K562 (cell line): Measurements from ENCODE around the gene PRKAR2B. TPM values are rescaled to one million over a fixed set of nuclear protein-coding genes. Genes with fewer than 3 reads are reported as not detected.

Experiments used
- ATAC-seq: fragments of 200-7000 bp; cut with Tn5 transposase; 3 replicates; pipeline ENCODE4 v1.9.1; 2020; ENCODE audit warnings: moderate library complexity
- BruUV-seq: library from RNA; stranded (reverse); fragments of 400-500 nt; replicated peaks from 2 replicates; lab custom pipeline; 2021; lab: Mats Ljungman, UMichigan
- CTCF ChIA-PET: fragments of 300-600 bp; formaldehyde crosslinking; extraction: SDS; loops from one replicate; lab custom pipeline; 2021; ENCODE audit warnings: low intra/inter-chr PET ratio; lab: Yijun Ruan, JAX
- POLR2A ChIA-PET: fragments of 300-600, 350-650 bp; sonication (Branson Sonifier 250); formaldehyde crosslinking; extraction: SDS; loops from one replicate; lab custom pipeline; 2021; ENCODE audit warnings: antibody characterized with exemption, inconsistent platforms; lab: Yijun Ruan, JAX
- DNase-seq, 4 experiments: peaks; one replicate each; pipeline versions ENCODE4 v3.0.0 to v3.0.0-alpha.2; 2011 to 2018; ENCODE audit warnings: low spot score in 3 of 4, mixed read lengths in 3 of 4; ENCODE audit errors: extremely low read depth in 1 of 4
- FAIRE-seq: peaks from 2 replicates; lab custom pipeline; 2011; peaks lifted over from hg19 to GRCh38; lab: Jason Lieb, UNC
- H2AFZ ChIP-seq: 2 replicates; pipeline ENCODE4 v1.6.0; 2011; ENCODE audit warnings: low read depth, low read length, control low read depth, inconsistent platforms
- H3K27ac ChIP-seq: fragments of 200-600 bp; 3 replicates; pipeline ENCODE4 v1.8.0; 2011; ENCODE audit warnings: low read depth, mild to moderate bottlenecking, control low read depth, inconsistent platforms, low read length, moderate library complexity, mixed read lengths; ENCODE audit errors: extremely low read depth
- H3K27me3 ChIP-seq, 2 experiments: fragments of 300-600 bp in 1 of 2; 2 replicates in 1 of 2; 3 replicates in 1 of 2; pipeline versions ENCODE4 v1.6.0 to v1.8.0; 2011; ENCODE audit warnings: inconsistent platforms in 2 of 2, low read length in 2 of 2, mild to moderate bottlenecking in 1 of 2, mixed read lengths in 1 of 2, moderate library complexity in 1 of 2; ENCODE audit not compliant: control insufficient read depth in 2 of 2, insufficient read depth in 2 of 2
- H3K36me3 ChIP-seq: fragments of 300-600 bp; 3 replicates; pipeline ENCODE4 v1.8.0; 2011; ENCODE audit warnings: mild to moderate bottlenecking, low read length, inconsistent platforms; ENCODE audit not compliant: control insufficient read depth, insufficient read depth
- H3K4me1 ChIP-seq, 2 experiments: fragments of 200-600 bp in 1 of 2; replicated peaks in 1 of 2; 2 replicates in 1 of 2; 3 replicates in 1 of 2; pipeline versions ENCODE4 v1.5.1 to v1.8.0; 2011; ENCODE audit warnings: inconsistent platforms in 2 of 2, low read length in 2 of 2, mild to moderate bottlenecking in 1 of 2, mixed read lengths in 1 of 2, moderate library complexity in 1 of 2; ENCODE audit not compliant: control insufficient read depth in 2 of 2, insufficient read depth in 2 of 2
- H3K4me2 ChIP-seq: 2 replicates; pipeline ENCODE4 v1.6.1; 2011; ENCODE audit warnings: low read length, control low read depth, inconsistent platforms, mixed read lengths; ENCODE audit not compliant: insufficient read depth
- H3K4me3 ChIP-seq: fragments of 200-600 bp; sonication (generic), shearing (Covaris generic); 2 replicates; pipeline ENCODE4 v1.5.1; 2016; ENCODE audit warnings: control low read depth, inconsistent platforms
- H3K79me2 ChIP-seq: fragments of 200-600 bp; 3 replicates; pipeline ENCODE4 v1.8.0; 2011; ENCODE audit warnings: low read length, inconsistent platforms; ENCODE audit not compliant: control insufficient read depth, insufficient read depth
- H3K9ac ChIP-seq, 2 experiments: 2 replicates each; pipeline versions ENCODE4 v1.6.0 to v1.6.1; 2011; ENCODE audit warnings: low read depth in 2 of 2, low read length in 2 of 2, control low read depth in 1 of 2, inconsistent platforms in 1 of 2, mild to moderate bottlenecking in 1 of 2, mixed read lengths in 1 of 2; ENCODE audit not compliant: insufficient read depth in 1 of 2
- H3K9me1 ChIP-seq: one replicate; pipeline ENCODE4 v1.6.0; 2011; ENCODE audit warnings: inconsistent platforms, mild to moderate bottlenecking, low read length, moderate library complexity; ENCODE audit not compliant: control insufficient read depth, insufficient read depth
- H3K9me3 ChIP-seq: replicated peaks from 2 replicates; pipeline ENCODE4 v1.5.1; 2011; ENCODE audit warnings: low read depth, low read length, inconsistent platforms; ENCODE audit not compliant: control insufficient read depth, insufficient read depth
- H4K20me1 ChIP-seq: replicated peaks from 2 replicates; pipeline ENCODE4 v1.6.1; 2011; ENCODE audit warnings: low read length, inconsistent platforms, mixed read lengths; ENCODE audit not compliant: control insufficient read depth, insufficient read depth
- BRD9 ChIP-seq: fragments of 450-650 bp; IDR thresholded peaks from 2 replicates; pipeline ENCODE4 v1.6.1; 2018; ENCODE audit warnings: low read depth; ENCODE audit not compliant: partially characterized antibody
- FOXJ2 ChIP-seq: fragments of 200-800 bp; sonication (Bioruptor generic); IDR thresholded peaks from 2 replicates; pipeline ENCODE4 v1.6.1; 2016; ENCODE audit warnings: missing genetic modification characterization, missing compliant biosample characterization
- HLTF ChIP-seq: fragments of 450-650 bp; IDR thresholded peaks from 2 replicates; pipeline ENCODE4 v1.6.1; 2016
- NCOA2 ChIP-seq, 2 experiments: fragments of 450-650 bp; IDR thresholded peaks; 2 replicates each; pipeline ENCODE4 v1.6.1; 2018; ENCODE audit warnings: mild to moderate bottlenecking in 2 of 2, moderate library complexity in 1 of 2; ENCODE audit not compliant: partially characterized antibody in 2 of 2
- RBFOX2 ChIP-seq: fragments of 200-400 bp; formaldehyde crosslinking; IDR thresholded peaks from 2 replicates; pipeline ENCODE4 v1.6.1; 2017; ENCODE audit warnings: low read depth, mild to moderate bottlenecking, low read length, moderate library complexity
- SMAD4 ChIP-seq: fragments of 250-450 bp; sonication (Bioruptor Pico); conservative IDR thresholded peaks from 2 replicates; pipeline ENCODE4 v1.8.0; 2021; ENCODE audit warnings: inconsistent platforms, mild to moderate bottlenecking, moderate library complexity
- SMARCC2 ChIP-seq: fragments of 450-650 bp; IDR thresholded peaks from 2 replicates; pipeline ENCODE4 v1.6.1; 2017; ENCODE audit warnings: antibody characterized with exemption, moderate library complexity, mild to moderate bottlenecking, low read depth
- ZNF133 ChIP-seq: fragments of 250-450 bp; sonication (Bioruptor Pico); IDR thresholded peaks from 2 replicates; pipeline ENCODE4 v1.4.0; 2020; ENCODE audit warnings: mild to moderate bottlenecking
- ZNF197 ChIP-seq: fragments of 200-800 bp; sonication (Bioruptor generic); IDR thresholded peaks from 2 replicates; pipeline ENCODE4 v1.6.1; 2016; ENCODE audit warnings: low read depth, missing genetic modification characterization, missing compliant biosample characterization
- ZNF24 ChIP-seq: fragments of 450-650 bp; IDR thresholded peaks from 2 replicates; pipeline ENCODE4 v1.6.1; 2016
- ZNF589 ChIP-seq: fragments of 200-800 bp; sonication (Bioruptor generic); IDR thresholded peaks from 2 replicates; pipeline ENCODE4 v1.6.1; 2016; ENCODE audit warnings: low read depth, missing genetic modification characterization, missing compliant biosample characterization
- in situ Hi-C: fragments of 300-500 bp; cut with MboI; formaldehyde crosslinking; loops from 4 replicates; pipeline ENCODE4 v1.15.0; 2018; ENCODE audit warnings: inconsistent platforms, mixed read lengths
- intact Hi-C: fragments of 100-400 bp; cut with micrococcal nuclease; formaldehyde crosslinking; loops from 2 replicates; pipeline ENCODE4 v1.14.2; 2022
- polyA plus RNA-seq, 8 experiments: library from polyadenylated mRNA; depleted of rRNA in 4 of 8; stranded (reverse) in 5 of 8; unstranded in 3 of 8; fragments of >200 nt; fragmentation: Nextera tagmentation in 2 of 8; fragmentation: Illumina TruSeq in 1 of 8; extraction: Ambion mirVana in 2 of 8; extraction: Trizol in 1 of 8; gene quantifications; 2 replicates each; pipeline versions ENCODE4 v1.2.1 to v1.2.3, GENCODE V29; 2011 to 2014; ENCODE audit warnings: inconsistent platforms in 1 of 8, missing spikeins in 1 of 8
- total RNA-seq, 7 experiments: library from RNA; depleted of rRNA in 6 of 7; stranded (reverse); fragments of >200 nt in 6 of 7; fragmentation: Illumina TruSeq in 2 of 7; extraction: Trizol in 2 of 7; gene quantifications; 2 replicates each; pipeline versions ENCODE4 v1.2.1 to v1.2.3, GENCODE V29; 2011 to 2021; ENCODE audit warnings: low replicate concordance in 1 of 7
- TF ChIP-seq, protein P1 (sequence below): sonication (generic); formaldehyde crosslinking; IDR thresholded peaks from 2 replicates; pipeline ENCODE4 v1.8.1; 2023; ENCODE audit warnings: mild to moderate bottlenecking, missing genetic modification reagents
- TF ChIP-seq, protein P2 (sequence below): fragments of 450-650 bp; formaldehyde crosslinking; conservative IDR thresholded peaks from 2 replicates; pipeline ENCODE4 v1.4.0; 2022; ENCODE audit warnings: mild to moderate bottlenecking, missing genetic modification characterization
- TF ChIP-seq, protein P3 (sequence below): sonication (generic); formaldehyde crosslinking; IDR thresholded peaks from 2 replicates; pipeline ENCODE4 v1.8.1; 2022; ENCODE audit warnings: missing genetic modification reagents

The PRKAR2B gene
- total and polyA plus RNA-seq, 9 of the 15 experiments (the other 6 are each of a cell fraction or from before 2014, with no cell fraction given), result 59.0 to 173 (median 129) TPM

DNA sequence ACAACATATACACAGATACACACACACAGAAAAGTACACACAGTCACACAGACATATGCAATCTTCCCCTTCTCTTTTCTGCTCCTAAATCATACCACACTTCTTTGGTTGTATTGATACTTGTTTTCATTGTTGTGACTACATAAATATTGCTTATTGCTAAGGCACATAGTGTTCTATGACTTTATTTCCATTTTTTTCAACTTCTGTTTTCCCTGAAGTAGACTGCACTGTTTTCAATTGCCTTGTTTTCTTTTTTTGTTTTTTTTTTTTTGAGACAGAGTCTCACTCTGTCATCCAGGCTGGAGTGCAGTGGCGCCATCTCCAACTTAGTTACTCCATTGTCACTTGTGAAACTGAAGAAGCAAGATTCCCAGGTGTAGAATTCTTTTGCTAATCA is 10.0 kb upstream of the PRKAR2B start (continued):
- TF ChIP-seq, protein P1, sequence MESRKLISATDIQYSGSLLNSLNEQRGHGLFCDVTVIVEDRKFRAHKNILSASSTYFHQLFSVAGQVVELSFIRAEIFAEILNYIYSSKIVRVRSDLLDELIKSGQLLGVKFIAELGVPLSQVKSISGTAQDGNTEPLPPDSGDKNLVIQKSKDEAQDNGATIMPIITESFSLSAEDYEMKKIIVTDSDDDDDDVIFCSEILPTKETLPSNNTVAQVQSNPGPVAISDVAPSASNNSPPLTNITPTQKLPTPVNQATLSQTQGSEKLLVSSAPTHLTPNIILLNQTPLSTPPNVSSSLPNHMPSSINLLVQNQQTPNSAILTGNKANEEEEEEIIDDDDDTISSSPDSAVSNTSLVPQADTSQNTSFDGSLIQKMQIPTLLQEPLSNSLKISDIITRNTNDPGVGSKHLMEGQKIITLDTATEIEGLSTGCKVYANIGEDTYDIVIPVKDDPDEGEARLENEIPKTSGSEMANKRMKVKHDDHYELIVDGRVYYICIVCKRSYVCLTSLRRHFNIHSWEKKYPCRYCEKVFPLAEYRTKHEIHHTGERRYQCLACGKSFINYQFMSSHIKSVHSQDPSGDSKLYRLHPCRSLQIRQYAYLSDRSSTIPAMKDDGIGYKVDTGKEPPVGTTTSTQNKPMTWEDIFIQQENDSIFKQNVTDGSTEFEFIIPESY (CRISPR knock-in tag), result peak; percentile 51; the same call in 1 of the 2 replicates
- TF ChIP-seq HLTF (0 out of 2 replicates have a peak, but pooled peaks have one; percentile 17), ZNF197 (CRISPR knock-in tag) (no peak)

DNA sequence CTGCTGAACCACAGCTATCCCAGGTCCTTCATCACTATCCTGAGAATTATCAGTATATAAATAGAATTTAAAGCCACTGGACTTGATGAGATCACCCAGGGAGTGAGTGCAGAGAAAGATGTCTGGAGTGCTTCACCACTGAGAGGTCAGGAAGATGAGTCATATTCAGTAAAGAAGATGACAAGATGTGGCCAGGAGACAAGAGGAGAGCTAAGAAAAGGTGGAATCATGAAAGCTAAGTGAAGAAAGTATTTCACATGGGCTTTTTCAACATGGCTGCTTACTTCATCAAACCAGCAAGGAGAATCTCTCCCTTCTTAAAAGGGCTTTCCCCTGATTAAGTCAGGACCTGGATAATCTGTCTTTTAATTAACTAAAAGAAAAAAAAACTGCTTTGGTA is 9.1 kb upstream of the PRKAR2B start:
- Histone ChIP-seq H3K9me1 (no peaks in the 10 kb centered on the region), H3K4me3 (no peak overlapping the region), H3K36me3 (no peaks in the 10 kb centered on the region), H3K27me3 (no peaks in the 10 kb centered on the region), H3K79me2 (no peaks in the 10 kb centered on the region), H3K4me2 (peak overlapping the region; percentile 15), H3K9me3 (peaks cover 4% of the 10 kb centered on the region; the same call in 1 of the 2 replicates), H3K27ac (peak overlapping the region; percentile 47; the same call in 1 of the 3 replicates), H3K9ac (peak overlapping the region in 1 of 2 experiments; percentile 6; a peak in 1 of 4 replicates), H3K4me1 (peaks cover 21 to 71% of the 10 kb centered on the region in 2 experiments), H4K20me1 (no peaks in the 10 kb centered on the region), H2AFZ (peak overlapping the region; percentile 12; the same call in 1 of the 2 replicates)
- ChIA-PET CTCF (no interaction called here), POLR2A (interaction anchor here (0.7 to 1.0 kb wide), 4 partner anchors 10 to 705 kb away, joined by 3 to 9 read pairs (median 4); no protein-coding TSS in a partner anchor)
- FAIRE-seq (peak; percentile 86), DNase-seq (peak; percentile 89 to 94 (median 91)), ATAC-seq (peak; percentile 86)
- intact Hi-C loops (loop anchor here (1.0 kb wide), 1 partner anchor 9 kb away; the partner anchor contains the start of gene PRKAR2B), in situ Hi-C loops (no loop called here)
- no TSS peak for BruUV-seq
- TF ChIP-seq SMAD4 (peak; percentile 87), ZNF589 (CRISPR knock-in tag) (peak; percentile 63; the same call in 1 of the 2 replicates), NCOA2 (IDR thresholded peaks at IDR 0.05; ENCODE audit: partially characterized antibody in 2 of 2) (no peak), FOXJ2 (no peak), ZNF24 (no peak), ZNF133 (CRISPR knock-in tag) (no peak), SMARCC2 (peak; percentile 97), RBFOX2 (no peak), BRD9 (peak; percentile 64)
- TF ChIP-seq, protein P1 (CRISPR knock-in tag), result no peak
- TF ChIP-seq, protein P2, sequence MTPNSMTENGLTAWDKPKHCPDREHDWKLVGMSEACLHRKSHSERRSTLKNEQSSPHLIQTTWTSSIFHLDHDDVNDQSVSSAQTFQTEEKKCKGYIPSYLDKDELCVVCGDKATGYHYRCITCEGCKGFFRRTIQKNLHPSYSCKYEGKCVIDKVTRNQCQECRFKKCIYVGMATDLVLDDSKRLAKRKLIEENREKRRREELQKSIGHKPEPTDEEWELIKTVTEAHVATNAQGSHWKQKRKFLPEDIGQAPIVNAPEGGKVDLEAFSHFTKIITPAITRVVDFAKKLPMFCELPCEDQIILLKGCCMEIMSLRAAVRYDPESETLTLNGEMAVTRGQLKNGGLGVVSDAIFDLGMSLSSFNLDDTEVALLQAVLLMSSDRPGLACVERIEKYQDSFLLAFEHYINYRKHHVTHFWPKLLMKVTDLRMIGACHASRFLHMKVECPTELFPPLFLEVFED, result no peak
- TF ChIP-seq, protein P3, sequence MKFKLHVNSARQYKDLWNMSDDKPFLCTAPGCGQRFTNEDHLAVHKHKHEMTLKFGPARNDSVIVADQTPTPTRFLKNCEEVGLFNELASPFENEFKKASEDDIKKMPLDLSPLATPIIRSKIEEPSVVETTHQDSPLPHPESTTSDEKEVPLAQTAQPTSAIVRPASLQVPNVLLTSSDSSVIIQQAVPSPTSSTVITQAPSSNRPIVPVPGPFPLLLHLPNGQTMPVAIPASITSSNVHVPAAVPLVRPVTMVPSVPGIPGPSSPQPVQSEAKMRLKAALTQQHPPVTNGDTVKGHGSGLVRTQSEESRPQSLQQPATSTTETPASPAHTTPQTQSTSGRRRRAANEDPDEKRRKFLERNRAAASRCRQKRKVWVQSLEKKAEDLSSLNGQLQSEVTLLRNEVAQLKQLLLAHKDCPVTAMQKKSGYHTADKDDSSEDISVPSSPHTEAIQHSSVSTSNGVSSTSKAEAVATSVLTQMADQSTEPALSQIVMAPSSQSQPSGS (CRISPR knock-in tag), result no peak
